Central memory CD4-positive, alpha-beta T cell (primary cell): Measurements from ENCODE around the gene ARID1A.
"Not testable (repeated sequence)": the region's sequence is repeated elsewhere in the genome, so short reads cannot be mapped to it uniquely, and the experiment has no call there.

Source experiments
- DNase-seq: peaks from one replicate; pipeline ENCODE4 v3.0.0; 2022

The ARID1A gene

DNA sequence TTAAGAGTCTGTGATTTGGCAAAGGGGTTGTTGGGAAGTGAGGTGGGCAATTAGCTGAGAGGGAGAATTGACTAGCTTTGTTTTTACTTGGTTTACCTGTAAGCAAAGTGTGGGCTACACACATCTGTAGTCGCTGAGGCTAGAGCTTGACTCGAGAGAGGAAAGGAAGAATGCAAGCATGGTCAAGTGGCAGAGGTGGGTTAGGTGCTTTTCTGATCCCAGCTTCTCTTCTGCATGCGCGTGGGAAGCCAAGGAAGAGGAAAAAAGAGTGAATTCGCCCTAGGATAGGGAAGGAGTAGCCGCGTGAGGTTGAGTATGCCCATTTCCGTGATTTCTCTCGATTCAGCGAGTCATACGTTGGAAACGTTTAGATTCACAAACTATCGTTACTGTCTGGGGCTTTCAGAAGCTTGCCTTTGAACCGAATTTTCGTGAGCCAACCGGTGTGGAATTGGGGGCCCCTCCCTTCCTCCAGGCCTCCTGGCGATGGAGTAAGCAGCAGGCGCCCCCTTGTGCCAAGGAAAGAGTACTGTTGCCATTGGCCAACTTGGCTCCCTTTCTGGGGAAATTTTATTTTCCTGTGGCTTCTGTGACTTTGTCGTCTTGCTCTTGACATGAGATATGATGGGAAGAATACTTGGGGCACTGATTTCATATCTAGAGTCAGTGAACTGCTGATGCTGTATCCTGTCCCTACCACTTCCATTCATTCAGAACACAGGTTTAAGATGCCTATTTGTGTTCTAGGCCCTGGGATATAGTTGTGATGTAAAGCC is 93.2 kb downstream of the ARID1A start:
- peak; percentile 85 for DNase-seq

DNA sequence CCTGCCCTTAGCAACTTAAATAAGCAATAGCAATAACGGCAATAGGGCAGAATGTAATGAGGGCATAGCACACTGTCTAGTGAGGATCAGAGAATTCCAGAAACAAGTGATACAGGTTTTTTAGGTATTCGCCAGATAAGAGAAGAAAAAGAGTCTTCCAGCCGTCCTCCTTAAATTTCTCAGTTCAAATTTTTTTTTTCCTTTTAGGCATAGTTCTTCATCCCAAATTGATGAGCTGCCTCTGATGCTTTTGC is 93.7 kb downstream of the ARID1A start:
- no peak for DNase-seq

DNA sequence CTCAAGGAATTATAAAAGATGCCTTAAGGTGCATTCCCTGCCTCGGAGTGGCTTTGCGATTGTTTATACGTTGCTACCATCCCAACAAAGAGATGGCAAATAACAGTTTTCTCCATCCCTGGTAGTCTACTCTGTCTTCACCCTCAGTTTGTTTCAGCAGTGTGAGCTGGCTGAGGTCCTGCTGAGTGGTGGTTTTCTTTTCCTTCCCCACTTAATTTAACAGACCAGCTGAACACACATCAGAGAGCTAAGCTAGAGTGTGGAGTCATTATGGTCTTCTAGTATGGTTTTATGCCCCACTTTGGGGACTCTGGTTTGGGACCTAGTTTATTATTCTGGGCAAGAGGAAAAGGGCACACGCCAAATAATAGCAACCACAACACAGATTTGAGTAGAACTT is 94.1 kb downstream of the ARID1A start:
- no peak for DNase-seq

DNA sequence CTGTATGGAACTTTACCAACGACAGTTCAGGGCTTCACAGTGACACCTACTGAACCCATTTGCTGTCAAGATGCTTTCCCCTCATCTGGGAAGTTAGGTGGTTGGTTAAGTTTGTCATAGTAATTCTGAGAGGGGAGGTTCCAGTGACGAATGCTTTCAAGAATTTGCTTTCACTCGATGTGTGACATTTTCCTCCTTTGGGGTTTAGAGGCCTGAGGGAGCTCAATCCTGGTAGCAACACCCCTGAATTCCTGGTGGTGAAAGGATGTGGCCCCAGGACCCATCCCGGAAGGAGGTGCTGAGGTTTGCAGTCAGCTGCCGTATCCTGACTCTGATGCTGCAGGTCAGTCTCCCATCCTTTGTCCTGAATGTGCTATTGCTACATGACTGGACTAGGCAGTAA is 94.7 kb downstream of the ARID1A start:
- DNase-seq: no peak

DNA sequence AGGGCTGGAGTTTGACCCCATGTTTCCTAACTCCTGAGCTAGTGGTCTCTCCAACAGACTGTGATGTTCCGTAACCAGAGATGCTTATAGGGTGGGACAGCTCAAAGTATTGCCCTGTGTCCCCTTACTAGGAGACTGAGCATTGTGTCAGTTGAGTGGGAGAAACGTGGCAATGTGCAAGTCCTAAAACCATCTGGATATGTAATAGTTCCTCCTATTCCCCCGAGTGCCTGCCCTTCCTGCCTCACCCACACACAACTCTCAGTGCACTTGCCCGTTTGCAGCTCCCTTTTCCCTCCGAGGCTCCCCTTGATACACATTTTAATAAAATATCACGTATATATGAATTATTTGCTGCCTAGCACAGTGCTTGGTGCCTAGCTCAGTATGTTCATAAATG is 95.3 kb downstream of the ARID1A start:
- no peak for DNase-seq

DNA sequence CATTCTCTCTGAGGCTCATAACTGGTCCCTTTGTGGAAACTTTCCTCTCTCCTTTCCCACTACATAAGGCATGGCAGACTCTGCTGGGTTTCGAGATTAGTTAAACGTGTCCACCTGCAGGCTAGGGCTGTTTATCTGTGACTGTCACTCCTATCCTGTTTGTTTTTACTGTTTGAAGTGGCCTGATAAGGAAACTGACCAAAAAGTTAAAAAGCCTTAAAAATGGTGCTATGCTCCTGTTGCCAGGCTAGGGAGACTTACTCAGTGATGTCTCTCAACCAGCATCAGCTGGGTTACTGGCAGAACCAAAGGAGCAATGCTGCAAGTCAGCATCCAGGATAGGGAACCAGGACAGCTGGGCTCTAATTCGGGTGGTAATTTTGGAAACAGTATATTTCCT is 95.8 kb downstream of the ARID1A start:
- DNase-seq: no peak

DNA sequence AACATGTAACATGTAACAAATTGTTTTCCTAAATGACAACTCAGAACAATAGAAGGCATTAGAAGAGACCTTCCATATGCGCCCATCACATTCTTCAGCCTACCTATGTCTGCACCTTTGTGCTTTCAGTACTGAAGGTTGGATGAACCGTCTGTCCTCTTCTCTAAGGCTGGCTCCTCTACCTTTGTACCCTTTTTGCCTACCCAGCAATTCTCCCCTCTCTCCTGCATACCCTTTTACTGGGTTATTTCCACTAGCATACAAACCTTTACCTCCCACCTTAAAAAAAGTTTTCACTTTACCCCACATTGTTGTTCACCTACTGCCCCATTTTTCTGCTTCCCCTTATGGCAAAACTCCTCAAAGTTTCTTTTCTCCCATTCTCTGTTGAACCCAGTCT is 97.1 kb downstream of the ARID1A start:
- DNase-seq: no peak

GRCh38 chr1:26794391-26794790 is 98.6 kb downstream of the ARID1A start:
- no peak for DNase-seq

- DNase-seq: no peak
Observed at GRCh38 chr1:26797627-26798026, 101.8 kb downstream of the ARID1A start.

- no peak for DNase-seq
Observed at GRCh38 chr1:26799479-26800142, 103.8 kb downstream of the ARID1A start.

GRCh38 chr1:26803932-26804331 is 108.1 kb downstream of the ARID1A start:
- DNase-seq: not testable (repeated sequence)

DNA sequence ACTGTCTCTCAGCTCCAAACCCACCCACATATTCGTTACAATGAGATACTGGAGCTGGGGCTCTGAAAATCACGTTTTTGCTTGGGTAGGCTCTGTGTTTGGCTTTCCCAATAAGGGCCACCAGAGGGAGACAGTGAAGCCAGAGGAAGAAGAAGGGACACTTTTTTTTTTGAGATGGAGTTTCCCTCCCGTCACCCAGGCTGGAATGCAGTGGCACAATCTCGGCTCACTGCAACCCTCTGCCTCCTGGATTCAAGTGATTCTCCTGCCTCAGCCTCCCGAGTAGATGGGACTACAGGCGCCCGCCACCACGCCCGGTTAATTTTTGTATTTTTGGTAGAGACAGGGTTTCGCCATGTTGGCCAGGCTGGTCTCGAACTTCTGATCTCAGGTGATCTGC is 114.3 kb downstream of the ARID1A start:
- DNase-seq: peak; percentile 76

- no peak for DNase-seq
Observed at GRCh38 chr1:26811057-26811456, 115.2 kb downstream of the ARID1A start.

GRCh38 chr1:26811708-26812107 is 115.9 kb downstream of the ARID1A start:
- DNase-seq: no peak

GRCh38 chr1:26814377-26814776 is 118.6 kb downstream of the ARID1A start:
- DNase-seq: no peak

GRCh38 chr1:26814893-26815292 is 119.1 kb downstream of the ARID1A start:
- no peak for DNase-seq

DNA sequence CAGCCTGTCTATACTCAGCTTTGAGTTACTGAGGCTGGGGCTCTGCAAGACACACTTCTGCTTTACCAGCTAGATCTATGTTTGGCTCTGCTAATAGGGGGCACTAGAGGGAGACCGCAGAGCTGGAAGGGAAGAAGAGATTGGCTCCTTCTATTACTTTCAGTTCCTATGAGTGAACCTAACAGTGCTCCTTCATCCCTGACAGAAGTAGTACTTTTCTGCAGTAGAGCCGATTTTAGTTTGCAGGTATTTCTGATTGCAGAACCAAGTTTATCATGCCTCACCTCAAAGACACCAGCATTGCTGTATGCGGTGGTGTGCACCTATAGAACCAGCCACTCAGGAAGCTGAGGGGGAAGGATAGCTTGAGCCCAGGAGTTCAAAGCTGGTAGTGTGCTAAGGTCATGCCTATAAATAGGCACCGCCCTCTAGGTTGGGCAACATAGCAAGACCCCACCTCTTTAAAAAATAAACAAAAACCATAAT is 125.0 kb downstream of the ARID1A start:
- peak; percentile 51 for DNase-seq

DNA sequence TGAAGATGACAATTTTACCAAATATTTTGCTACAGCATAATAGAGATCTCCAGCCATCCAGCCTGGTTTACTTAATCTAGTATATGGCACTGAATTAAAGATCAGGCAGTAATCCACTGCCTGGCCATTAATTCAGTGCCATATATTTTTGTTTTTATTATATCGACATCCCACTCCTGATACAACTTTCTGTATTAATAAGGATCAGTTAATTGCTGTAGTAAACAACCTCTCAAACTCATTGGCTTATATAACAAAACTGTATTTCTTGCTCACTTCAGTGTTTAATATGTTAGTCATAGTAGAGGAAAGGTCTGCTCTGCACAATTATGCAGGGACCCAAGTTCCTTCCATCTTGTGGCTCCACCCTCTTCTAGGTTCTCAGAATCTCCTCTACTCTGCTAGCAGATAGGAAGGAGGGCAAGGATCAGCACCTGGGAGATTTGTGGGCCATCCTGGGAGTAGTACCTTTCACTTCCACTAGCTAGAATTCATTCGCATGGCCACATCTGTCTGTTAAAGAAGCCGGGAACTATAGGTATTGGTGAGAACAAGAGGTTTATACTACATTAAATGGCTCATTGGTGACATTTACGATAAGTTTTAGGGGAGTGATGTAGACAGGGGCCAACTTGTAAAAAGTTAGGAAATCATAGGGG is 127.1 kb downstream of the ARID1A start:
- no peak for DNase-seq

GRCh38 chr1:26824731-26825130 is 128.9 kb downstream of the ARID1A start:
- DNase-seq: no peak

DNA sequence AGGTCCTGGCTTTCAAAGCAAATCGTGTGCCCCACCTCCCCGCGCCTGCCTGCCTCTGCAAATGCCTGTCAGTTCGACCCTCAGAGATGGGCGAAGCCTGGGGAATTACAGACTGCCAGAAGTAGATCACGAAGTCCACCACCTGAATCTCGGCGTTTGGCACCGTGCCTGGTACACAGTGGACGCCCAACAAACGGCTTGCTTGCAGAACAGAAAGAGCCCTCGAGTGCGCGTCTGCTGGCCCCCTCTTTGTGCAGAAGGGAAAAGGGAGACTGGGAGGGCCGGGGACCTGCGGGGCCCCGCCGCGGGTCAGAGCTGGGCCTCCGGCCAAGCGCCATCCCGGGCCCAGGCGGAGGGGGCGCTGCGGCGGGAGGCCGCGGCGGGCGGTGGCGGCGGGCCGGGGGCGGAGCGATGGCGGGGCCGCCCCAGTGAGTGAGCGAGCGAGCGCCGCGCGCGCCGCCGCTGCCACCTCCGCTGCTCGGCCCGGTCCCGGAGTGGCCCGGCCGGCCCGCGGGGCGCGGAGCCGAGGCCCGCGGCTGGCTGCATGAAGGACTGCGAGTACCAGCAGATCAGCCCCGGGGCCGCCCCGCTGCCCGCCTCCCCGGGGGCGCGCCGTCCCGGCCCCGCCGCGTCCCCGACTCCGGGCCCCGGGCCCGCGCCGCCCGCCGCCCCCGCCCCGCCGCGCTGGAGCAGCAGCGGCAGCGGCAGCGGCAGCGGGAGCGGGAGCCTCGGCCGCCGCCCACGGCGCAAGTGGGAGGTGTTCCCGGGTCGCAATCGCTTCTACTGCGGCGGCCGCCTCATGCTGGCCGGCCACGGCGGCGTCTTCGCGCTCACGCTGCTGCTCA is 130.7 kb downstream of the ARID1A start, which contains the start of gene ZDHHC18:
Gene ZDHHC18, plus strand, starts transcription at position 428 of the 845 bp plus-strand sequence. Its CDS starts 117 bp downstream, at position 545.
- peak; percentile 73 for DNase-seq

- DNase-seq: no peak
Observed at GRCh38 chr1:26827106-26827604, 131.3 kb downstream of the ARID1A start.

DNA sequence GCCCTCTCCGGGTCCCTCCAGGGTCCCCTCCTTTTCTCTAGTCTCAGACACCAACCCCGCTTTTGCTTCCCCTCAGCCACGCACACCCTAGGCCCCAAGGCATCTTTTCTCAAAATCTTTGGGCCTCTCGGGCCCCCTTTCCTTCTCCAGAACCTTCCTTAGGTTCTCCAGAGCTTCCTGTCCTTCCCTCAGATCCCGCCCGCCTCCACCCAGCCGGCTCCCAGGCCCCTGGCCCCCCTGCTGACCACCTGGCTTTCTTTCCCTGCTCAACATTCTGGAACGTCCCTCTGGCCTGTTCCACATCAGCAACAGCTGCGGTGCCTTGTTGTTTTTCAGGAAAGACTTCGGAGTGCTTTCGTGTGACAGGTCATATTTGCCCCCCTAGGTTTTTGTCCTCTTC is 131.8 kb downstream of the ARID1A start:
- DNase-seq: no peak
